OCI-LY7 (cell line): ENCODE data around the gene TPM2. TPM values are rescaled to one million over a fixed set of nuclear protein-coding genes. Genes with fewer than 3 reads are reported as not detected.

ENCODE experiments used
- BruUV-seq: library from RNA; stranded (reverse); fragments of 400-500 nt; replicated peaks from 2 replicates; lab custom pipeline; 2021; lab: Mats Ljungman, UMichigan
- CTCF ChIA-PET: fragments of 300-600 bp; sonication (Branson Sonifier 250); formaldehyde crosslinking; loops from one replicate; lab custom pipeline; 2022; ENCODE audit warnings: antibody characterized with exemption; ENCODE audit not compliant: unreplicated experiment; lab: Charles Lee
- POLR2A ChIA-PET: fragments of 300-600 bp; sonication (Branson Sonifier 250); formaldehyde crosslinking; loops from one replicate; lab custom pipeline; 2022; ENCODE audit warnings: antibody characterized with exemption; lab: Charles Lee
- DNase-seq: peaks from one replicate; pipeline ENCODE4 v3.0.0-alpha.2; 2015; ENCODE audit warnings: low spot score
- H2AFZ ChIP-seq: fragments of 200-600 bp; sonication (generic), shearing (Covaris generic); 2 replicates; pipeline ENCODE4 v1.6.1; 2014; ENCODE audit warnings: mild to moderate bottlenecking, antibody characterized with exemption, low read length, moderate library complexity
- H3K27ac ChIP-seq: fragments of 200-600 bp; sonication (generic); 2 replicates; pipeline ENCODE4 v1.5.1; 2014; ENCODE audit warnings: mixed run types, low read depth, mild to moderate bottlenecking, moderate library complexity, low read length, inconsistent platforms; ENCODE audit not compliant: poor library complexity, severe bottlenecking
- H3K36me3 ChIP-seq: fragments of 200-600 bp; sonication (generic); 2 replicates; pipeline ENCODE4 v1.6.1; 2014; ENCODE audit warnings: mild to moderate bottlenecking, antibody characterized with exemption, low read length, moderate library complexity, mixed read lengths; ENCODE audit not compliant: insufficient read depth
- H3K4me1 ChIP-seq: fragments of 200-600 bp; sonication (generic); 2 replicates; pipeline ENCODE4 v1.5.1; 2014; ENCODE audit warnings: mild to moderate bottlenecking, low read length; ENCODE audit not compliant: insufficient read depth, poor library complexity, severe bottlenecking
- H3K4me2 ChIP-seq: fragments of 200-600 bp; sonication (generic); 2 replicates; pipeline ENCODE4 v1.6.1; 2014; ENCODE audit warnings: mild to moderate bottlenecking, low read length
- H3K4me3 ChIP-seq: fragments of 200-600 bp; sonication (generic); 2 replicates; pipeline ENCODE4 v1.5.1; 2014; ENCODE audit warnings: mild to moderate bottlenecking, low read depth, low read length; ENCODE audit not compliant: poor library complexity, severe bottlenecking
- H3K79me2 ChIP-seq: fragments of 200-600 bp; sonication (generic); 2 replicates; pipeline ENCODE4 v1.6.1; 2016; ENCODE audit warnings: low read depth, mild to moderate bottlenecking, low read length, moderate library complexity, mixed read lengths; ENCODE audit not compliant: insufficient read depth
- H3K9me2 ChIP-seq: fragments of 200-600 bp; sonication (generic); 2 replicates; pipeline ENCODE4 v1.6.1; 2016; ENCODE audit warnings: mild to moderate bottlenecking, low read length, mixed read lengths; ENCODE audit not compliant: insufficient read depth
- H3K9me3 ChIP-seq: fragments of 200-600 bp; sonication (generic); 2 replicates; pipeline ENCODE4 v1.6.1; 2014; ENCODE audit warnings: mild to moderate bottlenecking, mixed run types, low read length, mixed read lengths
- H4K20me1 ChIP-seq: fragments of 200-600 bp; sonication (generic); 2 replicates; pipeline ENCODE4 v1.6.1; 2014; ENCODE audit warnings: mild to moderate bottlenecking, antibody characterized with exemption, low read length, moderate library complexity, mixed read lengths; ENCODE audit not compliant: insufficient read depth
- EZH2phosphoT487 ChIP-seq: fragments of 200-600 bp; sonication (generic); IDR thresholded peaks from 2 replicates; pipeline ENCODE4 v1.6.1; 2018; ENCODE audit warnings: low read depth, borderline replicate concordance, mild to moderate bottlenecking, mixed run types, antibody characterized with exemption, low read length, moderate library complexity, mixed read lengths
- intact Hi-C: fragments of 100-400 bp; cut with micrococcal nuclease; formaldehyde crosslinking; loops from one replicate; pipeline ENCODE4 v1.10.0; 2022; ENCODE audit not compliant: unreplicated experiment
- total RNA-seq, 2 experiments: library from RNA; depleted of rRNA in 1 of 2; stranded (reverse); fragments of >200 nt in 1 of 2; shearing (Covaris generic) in 1 of 2; gene quantifications; 2 replicates each; pipeline ENCODE4 v1.2.3, GENCODE V29; 2014 to 2022
- TF ChIP-seq, protein P1 (sequence below): fragments of 200-600 bp; sonication (generic); conservative IDR thresholded peaks from 2 replicates; pipeline ENCODE4 v1.5.1; 2014; ENCODE audit warnings: mild to moderate bottlenecking, antibody characterized with exemption, low read length, moderate library complexity, mixed read lengths

Gene TPM2
- total RNA-seq, 2 experiments from 2014 or later, result 2.5 TPM; not detected in 1

DNA sequence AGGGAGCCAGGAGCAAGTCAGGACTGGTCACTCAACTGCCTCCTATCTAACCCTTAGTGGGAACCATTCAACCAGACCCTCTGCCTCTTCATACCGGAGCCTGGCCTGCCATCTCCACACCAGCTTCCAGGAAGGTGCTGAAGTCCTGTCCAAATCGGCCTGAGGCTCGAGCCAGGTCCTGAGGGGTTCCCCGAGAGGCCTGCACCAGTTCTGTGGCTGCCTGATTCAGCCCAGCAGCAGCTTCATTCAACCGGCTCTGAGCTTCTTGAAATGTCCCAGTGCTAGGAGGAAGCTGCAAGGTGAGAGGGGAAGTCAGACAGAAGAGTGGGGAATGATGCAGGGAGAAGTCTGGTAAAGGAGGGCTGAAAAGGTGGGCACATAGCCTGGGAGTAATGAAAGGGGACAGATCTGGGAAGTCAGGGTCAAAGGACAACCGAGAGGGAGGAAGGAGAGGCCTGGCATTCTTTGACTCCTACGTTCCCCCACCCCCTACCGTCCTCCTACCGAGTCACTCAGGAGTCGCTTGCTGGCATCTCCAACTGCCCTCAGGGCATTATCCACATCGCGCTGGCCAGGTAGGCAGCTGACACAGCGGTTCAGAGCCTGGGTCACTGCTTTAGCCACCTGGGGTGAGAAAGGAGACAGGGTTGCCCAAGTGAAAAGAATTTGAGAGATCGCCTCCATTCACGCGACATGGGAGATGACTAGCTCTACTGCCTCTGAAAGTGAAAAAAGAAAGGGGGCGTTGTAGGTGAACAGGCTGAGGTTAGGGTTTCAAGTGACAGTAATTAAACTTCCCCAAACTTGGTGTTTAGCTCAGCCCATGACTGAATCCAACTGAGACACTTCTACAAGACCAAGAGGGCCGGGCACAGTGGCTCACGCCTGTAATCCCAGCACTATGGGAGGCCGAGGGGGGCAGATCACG is 22.0 kb upstream of the TPM2 start:
- Histone ChIP-seq H3K79me2 (no peaks in the 10 kb centered on the region), H4K20me1 (no peaks in the 10 kb centered on the region), H3K9me2 (no peaks in the 10 kb centered on the region), H3K4me1 (no peaks in the 10 kb centered on the region), H3K4me2 (no peak overlapping the region), H3K4me3 (no peak overlapping the region), H3K36me3 (peaks cover 95% of the 10 kb centered on the region), H3K9me3 (no peaks in the 10 kb centered on the region), H3K27ac (no peak overlapping the region), H2AFZ (no peak overlapping the region)
- no TSS peak for BruUV-seq
- no peak for DNase-seq
- intact Hi-C loops, result no loop called here
- TF ChIP-seq, protein P1, sequence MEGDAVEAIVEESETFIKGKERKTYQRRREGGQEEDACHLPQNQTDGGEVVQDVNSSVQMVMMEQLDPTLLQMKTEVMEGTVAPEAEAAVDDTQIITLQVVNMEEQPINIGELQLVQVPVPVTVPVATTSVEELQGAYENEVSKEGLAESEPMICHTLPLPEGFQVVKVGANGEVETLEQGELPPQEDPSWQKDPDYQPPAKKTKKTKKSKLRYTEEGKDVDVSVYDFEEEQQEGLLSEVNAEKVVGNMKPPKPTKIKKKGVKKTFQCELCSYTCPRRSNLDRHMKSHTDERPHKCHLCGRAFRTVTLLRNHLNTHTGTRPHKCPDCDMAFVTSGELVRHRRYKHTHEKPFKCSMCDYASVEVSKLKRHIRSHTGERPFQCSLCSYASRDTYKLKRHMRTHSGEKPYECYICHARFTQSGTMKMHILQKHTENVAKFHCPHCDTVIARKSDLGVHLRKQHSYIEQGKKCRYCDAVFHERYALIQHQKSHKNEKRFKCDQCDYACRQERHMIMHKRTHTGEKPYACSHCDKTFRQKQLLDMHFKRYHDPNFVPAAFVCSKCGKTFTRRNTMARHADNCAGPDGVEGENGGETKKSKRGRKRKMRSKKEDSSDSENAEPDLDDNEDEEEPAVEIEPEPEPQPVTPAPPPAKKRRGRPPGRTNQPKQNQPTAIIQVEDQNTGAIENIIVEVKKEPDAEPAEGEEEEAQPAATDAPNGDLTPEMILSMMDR, result no peak
- TF ChIP-seq EZH2phosphoT487, result no peak
- ChIA-PET POLR2A (no interaction called here), CTCF (interaction anchor here (0.6 kb wide), 1 partner anchor 13 kb away, joined by 3 read pairs; no protein-coding TSS in a partner anchor)

DNA sequence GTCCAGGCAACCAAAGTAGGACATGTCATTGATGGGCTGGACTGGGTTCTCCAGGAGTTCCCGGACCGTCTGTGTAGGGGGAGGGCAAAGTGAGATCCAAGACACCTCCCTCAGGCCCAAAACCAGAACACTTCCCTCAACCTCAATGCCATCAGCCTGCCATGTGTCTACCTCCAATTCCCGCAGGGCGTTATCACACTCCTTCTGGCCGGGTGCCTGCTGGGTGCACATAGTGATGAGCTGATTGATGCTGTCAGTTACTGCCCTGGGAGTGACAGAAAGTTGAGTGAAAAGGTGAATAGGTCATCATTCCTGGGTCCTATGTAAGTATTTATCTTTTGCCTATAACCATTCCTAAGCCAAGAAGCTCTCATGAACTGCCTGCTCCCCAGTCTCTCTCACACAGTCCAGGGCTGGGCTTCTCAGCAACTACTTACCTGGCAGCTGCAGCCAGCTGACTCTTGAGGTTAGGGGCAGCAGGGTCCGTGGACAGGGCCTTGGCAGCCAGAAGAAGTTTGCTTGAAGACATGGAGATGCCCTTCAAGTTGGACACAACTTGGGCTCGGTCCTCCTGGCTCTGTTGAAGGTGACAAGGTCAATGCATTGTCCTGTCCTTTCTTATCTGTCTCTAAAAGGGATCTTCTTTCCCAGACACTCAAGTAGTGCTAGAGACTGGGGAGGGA is 21.2 kb upstream of the TPM2 start:
- H4K20me1 ChIP-seq, result no peaks in the 10 kb centered on the region
- CTCF ChIA-PET, result no interaction called here
- no peak overlapping the region for H3K4me2 ChIP-seq
- no peak overlapping the region for H2AFZ ChIP-seq
- no peak overlapping the region for H3K4me3 ChIP-seq
- H3K9me3 ChIP-seq, result no peaks in the 10 kb centered on the region
- peaks cover 95% of the 10 kb centered on the region for H3K36me3 ChIP-seq
- POLR2A ChIA-PET, result no interaction called here
- TF ChIP-seq, protein P1, result no peak
- no peak for TF ChIP-seq EZH2phosphoT487
- H3K27ac ChIP-seq, result no peak overlapping the region
- no peaks in the 10 kb centered on the region for H3K9me2 ChIP-seq
- intact Hi-C loops, result no loop called here
- BruUV-seq, result TSS peak; percentile 48
- DNase-seq, result no peak
- no peaks in the 10 kb centered on the region for H3K79me2 ChIP-seq
- no peaks in the 10 kb centered on the region for H3K4me1 ChIP-seq
